Ramos (cell line): ENCODE data around the gene TMEM35B.
"Not testable (repeated sequence)": the region's sequence is repeated elsewhere in the genome, so short reads cannot be mapped to it uniquely, and the experiment has no call there.

Experiments
- in situ Hi-C: fragments of 300-500 bp; cut with MboI; formaldehyde crosslinking; loops from one replicate; pipeline ENCODE4 v1.14.3; 2022; ENCODE audit warnings: low sequenced_read_pairs; ENCODE audit not compliant: unreplicated experiment

The TMEM35B gene

GRCh38 chr1:34984793-34985608, at the start of gene TMEM35B:
Gene TMEM35B (minus strand): TSS chr1:34985347. CDS start chr1:34985305, 42 bp downstream.
- in situ Hi-C loops: no loop called here

GRCh38 chr1:35033346-35033745, 48.2 kb upstream of the TMEM35B start:
- in situ Hi-C loops: no loop called here

DNA sequence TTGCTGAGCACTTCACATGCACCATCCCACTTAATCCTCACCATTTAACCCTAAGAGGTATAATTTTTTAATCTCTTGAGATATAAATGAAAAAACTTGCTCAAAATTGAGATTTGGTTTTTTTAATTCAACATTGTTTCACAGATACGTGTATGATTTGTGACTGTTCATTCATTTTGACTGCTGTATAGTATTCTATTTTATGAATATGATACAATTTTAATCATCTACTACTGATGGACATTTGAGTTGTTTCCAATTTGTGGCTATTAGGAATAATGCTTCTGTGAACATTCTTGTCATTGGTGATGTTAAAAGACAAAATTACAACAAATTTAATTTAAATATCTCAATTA, 47.2 kb upstream of the TMEM35B start:
- in situ Hi-C loops: no loop called here

- in situ Hi-C loops: no loop called here
Observed at GRCh38 chr1:35030756-35031446, 45.8 kb upstream of the TMEM35B start.

DNA sequence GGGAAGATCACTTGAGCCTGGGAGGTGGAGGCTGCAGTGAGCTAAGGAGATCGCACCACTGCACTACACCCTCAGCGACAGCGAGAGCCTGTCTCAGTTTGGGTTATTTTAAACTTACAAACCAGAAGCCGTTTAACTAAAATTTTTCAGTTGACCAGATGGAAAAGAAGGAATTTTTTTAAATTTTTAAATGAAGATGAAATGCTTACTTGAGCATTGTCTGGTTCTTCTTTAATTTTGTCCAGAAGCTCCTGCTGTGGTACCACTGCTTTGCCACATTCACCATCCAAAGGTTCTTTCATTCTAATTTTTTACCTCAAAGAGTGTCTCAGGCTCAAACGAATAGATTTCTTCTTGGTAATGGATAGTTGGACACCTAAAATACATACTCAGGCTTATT, 45.2 kb upstream of the TMEM35B start:
- in situ Hi-C loops: no loop called here

GRCh38 chr1:35029761-35030160, 44.6 kb upstream of the TMEM35B start:
- in situ Hi-C loops: no loop called here

DNA sequence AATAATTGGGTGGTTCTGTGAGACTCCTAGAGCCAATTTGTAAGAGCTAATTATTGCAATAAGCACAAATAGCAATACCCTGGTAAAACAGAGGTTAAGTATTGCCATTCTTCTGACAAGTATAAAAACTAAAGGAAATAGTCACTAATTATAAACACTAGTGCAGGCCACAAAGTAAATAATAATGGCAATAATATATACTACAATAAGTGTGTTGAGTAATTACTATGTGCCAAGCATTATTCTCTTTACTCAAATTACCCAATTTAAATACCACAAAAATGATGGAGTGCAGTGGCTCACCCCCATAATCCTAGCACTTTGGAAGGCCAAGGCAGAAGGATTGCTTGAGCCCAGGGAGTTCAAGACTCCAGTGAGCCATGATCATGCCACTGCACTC, 31.3 kb upstream of the TMEM35B start:
- in situ Hi-C loops: no loop called here

DNA sequence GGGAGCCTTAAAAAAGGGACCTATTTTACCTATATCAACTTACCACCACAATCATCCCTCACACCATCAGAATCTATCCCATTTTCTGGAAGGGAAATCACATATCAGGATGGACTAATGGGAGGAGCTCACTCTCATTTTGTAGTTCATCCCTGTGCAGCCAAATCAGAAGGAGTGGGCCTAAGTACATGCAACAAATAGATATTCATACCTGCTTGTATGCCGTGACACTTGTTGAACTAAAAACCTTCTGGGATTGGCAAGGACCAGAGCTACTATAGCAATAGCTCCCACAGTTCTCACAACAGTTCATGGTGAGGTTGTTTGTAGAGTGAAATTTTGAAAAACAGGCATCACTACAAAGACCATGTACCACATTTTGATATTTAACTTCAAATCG, 29.3 kb upstream of the TMEM35B start:
- in situ Hi-C loops: no loop called here

DNA sequence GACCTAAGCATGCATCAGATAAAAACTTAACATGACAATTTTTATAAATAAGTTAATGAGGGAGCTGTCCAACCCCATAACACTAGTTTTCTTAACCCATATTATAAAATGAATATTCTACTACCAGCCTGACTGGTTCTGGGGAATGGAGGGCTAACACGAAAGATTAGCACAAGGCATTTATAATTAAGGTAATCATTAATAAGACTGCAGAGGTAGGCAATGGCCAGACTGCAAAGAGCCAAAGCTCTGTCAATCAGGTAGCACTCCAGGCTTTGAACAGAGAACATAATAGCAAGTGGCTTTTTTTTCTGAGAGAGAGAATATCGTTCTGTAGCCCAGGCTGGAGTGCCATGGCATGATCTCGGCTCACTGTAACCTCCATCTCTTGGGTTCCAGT, 20.6 kb upstream of the TMEM35B start:
- in situ Hi-C loops: no loop called here

GRCh38 chr1:35001743-35002142, 16.6 kb upstream of the TMEM35B start:
- in situ Hi-C loops: no loop called here

- in situ Hi-C loops: no loop called here
Observed at GRCh38 chr1:34994878-34995277, 9.7 kb upstream of the TMEM35B start.

- in situ Hi-C loops: no loop called here
Observed at GRCh38 chr1:34988581-34988980, 3.4 kb upstream of the TMEM35B start.

DNA sequence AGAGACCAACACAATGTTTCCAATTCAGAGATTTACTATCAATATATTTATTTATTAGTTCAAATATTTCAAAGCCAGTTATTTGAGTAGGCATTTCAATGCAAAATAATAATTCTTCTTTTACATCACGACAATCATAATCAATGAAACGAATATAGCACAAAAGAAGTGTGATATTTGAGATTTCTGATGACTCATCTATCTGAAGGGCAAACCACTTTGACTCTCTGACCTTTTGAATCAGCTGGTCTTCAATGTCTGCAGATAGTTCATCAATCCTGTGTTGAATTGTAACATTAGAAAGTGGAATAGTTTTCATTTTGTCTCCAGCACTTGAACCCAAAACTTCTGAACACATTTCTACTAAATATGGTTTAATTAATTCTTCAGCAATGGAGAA, 3.0 kb upstream of the TMEM35B start:
- in situ Hi-C loops: no loop called here

DNA sequence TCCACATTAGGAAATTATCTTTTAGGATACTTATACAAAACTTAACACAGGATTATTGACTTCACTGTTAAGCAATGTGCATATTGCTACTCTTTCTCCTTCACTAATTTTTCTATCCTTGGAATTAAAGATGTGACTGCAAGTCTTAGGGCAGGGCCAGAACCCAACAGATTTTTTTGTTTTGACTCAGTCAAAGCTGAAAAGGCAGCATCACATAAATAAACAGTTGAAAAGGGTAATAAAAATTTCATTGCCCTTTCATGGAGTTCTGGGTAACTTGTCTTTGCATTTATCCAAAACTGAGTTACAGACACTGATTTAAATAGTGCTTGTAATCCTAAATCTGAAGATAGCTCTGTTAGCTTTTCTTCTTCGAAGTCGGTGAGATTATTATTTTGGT, 1.9 kb upstream of the TMEM35B start:
- in situ Hi-C loops: no loop called here

- in situ Hi-C loops: not testable (repeated sequence)
Observed at GRCh38 chr1:34985609-34985904, 410 bp upstream of the TMEM35B start.

DNA sequence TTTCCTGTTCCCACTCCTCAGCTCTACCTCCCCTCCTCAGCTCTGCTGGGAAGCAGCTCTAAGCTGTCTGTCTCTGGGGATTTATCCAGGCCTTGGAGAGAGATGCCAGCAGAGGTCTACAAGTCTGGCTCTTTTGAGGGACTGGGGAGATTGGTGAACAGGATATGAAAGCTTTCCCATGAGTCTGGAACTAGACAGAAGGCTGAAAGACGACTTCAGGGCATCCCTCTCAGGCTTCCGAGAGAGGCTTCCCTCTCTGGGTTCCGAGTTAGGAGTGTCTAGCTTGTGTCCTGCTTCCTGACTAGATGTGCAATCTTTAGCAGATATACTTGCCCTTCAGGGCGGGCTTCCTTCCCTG, 733 bp downstream of the TMEM35B start:
- in situ Hi-C loops: no loop called here

GRCh38 chr1:34983700-34984355, 1.3 kb downstream of the TMEM35B start:
- in situ Hi-C loops: no loop called here

- in situ Hi-C loops: no loop called here
Observed at GRCh38 chr1:34982820-34983376, 2.2 kb downstream of the TMEM35B start.

DNA sequence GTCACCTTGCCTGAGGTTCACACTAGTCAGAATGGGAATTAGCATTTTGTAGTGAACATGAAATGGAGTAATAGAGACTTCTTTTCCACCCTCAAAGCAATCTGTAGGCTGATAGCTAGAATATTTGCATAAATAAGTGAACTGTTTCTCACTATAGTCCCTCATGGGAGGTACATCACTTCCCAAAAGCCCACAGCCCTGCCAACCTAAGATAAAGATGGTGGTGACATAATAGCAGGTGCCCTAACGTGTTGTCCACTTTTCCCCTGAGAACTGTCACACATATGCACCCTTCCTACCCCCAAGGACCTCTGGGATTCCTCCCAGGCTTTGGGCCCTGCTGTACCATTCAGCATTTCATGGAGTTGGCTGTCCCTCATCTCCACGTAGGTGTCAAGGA, 4.4 kb downstream of the TMEM35B start:
- in situ Hi-C loops: no loop called here

DNA sequence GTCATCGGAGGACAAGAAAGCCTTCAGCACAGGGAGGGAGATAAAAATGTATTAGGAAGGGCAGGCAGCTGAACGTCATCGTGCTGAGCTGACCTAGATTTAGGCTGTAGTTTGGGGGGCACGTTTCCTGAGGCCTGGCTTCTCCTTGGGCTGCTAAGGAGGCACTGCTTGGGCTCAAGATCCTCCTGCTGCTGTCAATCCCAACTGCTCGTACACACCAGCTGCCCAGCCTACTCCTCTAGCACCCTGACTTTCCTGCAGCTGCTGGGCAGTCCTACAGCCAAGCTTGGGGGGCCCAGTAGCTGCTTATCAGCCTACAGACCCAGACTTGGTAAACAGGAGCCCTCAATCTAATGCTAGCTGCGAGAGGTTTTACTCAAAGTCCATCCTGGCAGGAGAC, 6.2 kb downstream of the TMEM35B start:
- in situ Hi-C loops: no loop called here

GRCh38 chr1:34977858-34978257, 7.3 kb downstream of the TMEM35B start:
- in situ Hi-C loops: no loop called here

DNA sequence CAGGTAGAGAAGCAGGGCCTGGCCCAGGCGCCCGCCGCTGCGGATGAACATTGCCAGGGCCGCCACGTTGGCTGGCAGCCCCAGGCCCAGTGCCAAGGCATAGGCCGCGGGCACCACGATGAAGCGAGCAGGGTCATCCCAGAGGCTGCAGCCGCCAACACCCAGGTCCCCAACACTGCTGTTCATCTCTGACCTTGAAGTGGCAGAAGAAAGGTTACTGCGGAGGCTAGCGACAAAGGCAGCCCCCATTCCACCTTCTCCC, 8.0 kb downstream of the TMEM35B start:
- in situ Hi-C loops: no loop called here
